HCT116 (cell line): ENCODE data around the gene RCOR3.

Experiments used
- CTCF ChIP-seq, 3 experiments: fragments of 200-600 bp in 1 of 3; sonication (generic) in 1 of 3; IDR thresholded peaks in 2 of 3; conservative IDR thresholded peaks in 1 of 3; 2 replicates each; pipeline ENCODE4 v1.5.1; 2012 to 2017; ENCODE audit warnings: low read depth in 2 of 3, low read length in 2 of 3, antibody characterized with exemption in 1 of 3, borderline replicate concordance in 1 of 3, control low read depth in 1 of 3, mild to moderate bottlenecking in 1 of 3, mixed read lengths in 1 of 3, mixed run types in 1 of 3, moderate library complexity in 1 of 3; ENCODE audit not compliant: insufficient read depth in 1 of 3
- EZH2 ChIP-seq: fragments of 200-600 bp; sonication (generic); IDR thresholded peaks from 2 replicates; pipeline ENCODE4 v1.6.1; 2017; ENCODE audit warnings: antibody characterized with exemption, mixed run types
- POLR2A ChIP-seq: IDR thresholded peaks from 2 replicates; pipeline ENCODE4 v1.7.0; 2011; ENCODE audit warnings: borderline replicate concordance; ENCODE audit not compliant: insufficient read depth, insufficient read length; ENCODE audit errors: extremely low read depth
- SRF ChIP-seq: IDR thresholded peaks from 2 replicates; pipeline ENCODE4 v1.6.1; 2012; ENCODE audit warnings: low read depth
- TF ChIP-seq, protein P1 (sequence below): IDR thresholded peaks from 2 replicates; pipeline ENCODE4 v1.6.1; 2012; ENCODE audit warnings: low read depth
- TF ChIP-seq, protein P2 (sequence below): IDR thresholded peaks from 2 replicates; pipeline ENCODE4 v1.6.1; 2012
- TF ChIP-seq, protein P3 (sequence below): IDR thresholded peaks from 2 replicates; pipeline ENCODE4 v1.6.1; 2012

DNA sequence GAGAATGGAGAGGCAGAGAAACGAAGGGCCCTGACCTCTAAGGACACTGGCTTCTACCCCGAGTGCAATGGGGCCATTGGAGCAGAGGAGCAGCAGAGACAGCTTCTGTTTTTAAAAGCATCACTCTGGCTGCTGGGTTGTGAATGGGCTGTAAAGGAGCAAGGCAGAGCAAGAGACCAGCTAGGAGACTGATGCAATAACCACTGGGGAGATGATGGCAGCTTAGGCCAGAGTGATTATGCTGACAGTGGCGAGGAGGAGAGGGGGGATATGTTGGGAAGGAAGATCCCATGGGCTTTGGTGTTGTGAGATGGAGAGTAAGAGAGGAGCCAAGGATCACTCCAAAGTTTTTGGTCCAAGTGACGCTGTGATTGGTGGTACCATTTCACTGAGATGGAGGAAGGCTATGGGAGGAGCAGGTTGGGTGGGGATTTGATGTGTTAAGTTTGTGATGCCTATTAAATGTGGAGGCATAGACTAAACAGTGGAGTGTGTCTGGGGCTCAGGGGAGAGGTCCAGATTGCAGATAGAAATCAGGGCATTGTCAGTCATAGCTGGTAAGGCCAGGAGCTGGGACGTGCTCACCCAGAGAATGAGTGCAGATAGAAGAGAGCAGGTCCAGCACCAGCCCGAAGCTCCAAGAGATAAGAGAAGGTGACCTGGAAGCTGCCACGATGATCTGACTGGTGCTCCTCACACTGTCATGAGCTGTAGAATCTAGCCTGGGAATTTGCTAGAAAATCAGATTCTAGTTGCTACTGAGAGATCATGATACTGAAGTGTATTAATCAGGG lies 78.5 kb downstream of the RCOR3 start:
- TF ChIP-seq, protein P1, sequence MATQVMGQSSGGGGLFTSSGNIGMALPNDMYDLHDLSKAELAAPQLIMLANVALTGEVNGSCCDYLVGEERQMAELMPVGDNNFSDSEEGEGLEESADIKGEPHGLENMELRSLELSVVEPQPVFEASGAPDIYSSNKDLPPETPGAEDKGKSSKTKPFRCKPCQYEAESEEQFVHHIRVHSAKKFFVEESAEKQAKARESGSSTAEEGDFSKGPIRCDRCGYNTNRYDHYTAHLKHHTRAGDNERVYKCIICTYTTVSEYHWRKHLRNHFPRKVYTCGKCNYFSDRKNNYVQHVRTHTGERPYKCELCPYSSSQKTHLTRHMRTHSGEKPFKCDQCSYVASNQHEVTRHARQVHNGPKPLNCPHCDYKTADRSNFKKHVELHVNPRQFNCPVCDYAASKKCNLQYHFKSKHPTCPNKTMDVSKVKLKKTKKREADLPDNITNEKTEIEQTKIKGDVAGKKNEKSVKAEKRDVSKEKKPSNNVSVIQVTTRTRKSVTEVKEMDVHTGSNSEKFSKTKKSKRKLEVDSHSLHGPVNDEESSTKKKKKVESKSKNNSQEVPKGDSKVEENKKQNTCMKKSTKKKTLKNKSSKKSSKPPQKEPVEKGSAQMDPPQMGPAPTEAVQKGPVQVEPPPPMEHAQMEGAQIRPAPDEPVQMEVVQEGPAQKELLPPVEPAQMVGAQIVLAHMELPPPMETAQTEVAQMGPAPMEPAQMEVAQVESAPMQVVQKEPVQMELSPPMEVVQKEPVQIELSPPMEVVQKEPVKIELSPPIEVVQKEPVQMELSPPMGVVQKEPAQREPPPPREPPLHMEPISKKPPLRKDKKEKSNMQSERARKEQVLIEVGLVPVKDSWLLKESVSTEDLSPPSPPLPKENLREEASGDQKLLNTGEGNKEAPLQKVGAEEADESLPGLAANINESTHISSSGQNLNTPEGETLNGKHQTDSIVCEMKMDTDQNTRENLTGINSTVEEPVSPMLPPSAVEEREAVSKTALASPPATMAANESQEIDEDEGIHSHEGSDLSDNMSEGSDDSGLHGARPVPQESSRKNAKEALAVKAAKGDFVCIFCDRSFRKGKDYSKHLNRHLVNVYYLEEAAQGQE = no peak
- TF ChIP-seq, protein P2, sequence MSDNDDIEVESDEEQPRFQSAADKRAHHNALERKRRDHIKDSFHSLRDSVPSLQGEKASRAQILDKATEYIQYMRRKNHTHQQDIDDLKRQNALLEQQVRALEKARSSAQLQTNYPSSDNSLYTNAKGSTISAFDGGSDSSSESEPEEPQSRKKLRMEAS = no peak
- TF ChIP-seq EZH2 (no peak), POLR2A (no peak), SRF (no peak), CTCF (IDR thresholded peaks at IDR 0.05 in 2 of 3, conservative IDR thresholded peaks at IDR 0.05 in 1 of 3; ENCODE audit: borderline replicate concordance in 1 of 3, insufficient read depth in 1 of 3, low read depth in 2 of 3, low read length in 2 of 3) (no peak)
- TF ChIP-seq, protein P3, sequence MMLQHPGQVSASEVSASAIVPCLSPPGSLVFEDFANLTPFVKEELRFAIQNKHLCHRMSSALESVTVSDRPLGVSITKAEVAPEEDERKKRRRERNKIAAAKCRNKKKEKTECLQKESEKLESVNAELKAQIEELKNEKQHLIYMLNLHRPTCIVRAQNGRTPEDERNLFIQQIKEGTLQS = no peak
